Tracheal epithelial cell (primary cell): ENCODE measurements around the gene ZNF550. TPM values are rescaled to one million over a fixed set of nuclear protein-coding genes. Genes with fewer than 3 reads are reported as not detected.

Source experiments
- total RNA-seq: library from RNA; depleted of rRNA; stranded (reverse); fragments of >200 nt; gene quantifications from 2 replicates; pipeline ENCODE4 v1.2.1, GENCODE V29; 2014

ZNF550 gene
- total RNA-seq, result 7.0 and 8.2 TPM in 2 replicates

GRCh38 chr19:57559404-57560025 lies at the start of gene ZNF550:
Gene ZNF550, minus strand, starts transcription at chr19:57559863. Its CDS starts 181 bp downstream, at chr19:57559682.

GRCh38 chr19:57599761-57600383 lies 40.2 kb upstream of the ZNF550 start, which contains the start of gene ZNF530:
Gene ZNF530, plus strand, starts transcription at chr19:57599885. Its CDS starts 4,461 bp downstream, at chr19:57604346.

GRCh38 chr19:57583521-57584416 lies 24.1 kb upstream of the ZNF550 start, which contains the start of gene ZIK1:
Gene ZIK1, plus strand, starts transcription at chr19:57584145. Its CDS starts 212 bp downstream, at chr19:57584357.

GRCh38 chr19:57578487-57579205 lies 19.0 kb upstream of the ZNF550 start, which contains the start of gene ZNF416:
Gene ZNF416, minus strand, starts transcription at chr19:57578911. Its CDS starts 207 bp downstream, at chr19:57578704.

GRCh38 chr19:57527136-57527881 lies 32.4 kb downstream of the ZNF550 start, which contains the start of gene ZNF549:
Gene ZNF549, plus strand, starts transcription at chr19:57527356. Its CDS starts 218 bp downstream, at chr19:57527574.

GRCh38 chr19:57499680-57500395 lies 59.8 kb downstream of the ZNF550 start, which contains the start of gene ZNF773:
Gene ZNF773, plus strand, starts transcription at chr19:57499938. Its CDS starts 143 bp downstream, at chr19:57500081.

GRCh38 chr19:57487477-57488298 lies 72.0 kb downstream of the ZNF550 start, which contains the start of gene ZNF419:
Gene ZNF419, plus strand, starts transcription at chr19:57487750. Its CDS starts 201 bp downstream, at chr19:57487951.

Other genes starting within 250 kb of the ZNF550 start
- 10.4 and 11.3 TPM in 2 replicates for gene ZNF543, start 239.4 kb downstream of the ZNF550 start, total RNA-seq
- gene ZNF304, start 208.6 kb downstream of the ZNF550 start, total RNA-seq, result 8.9 and 10.9 TPM in 2 replicates
- 13.0 and 18.3 TPM in 2 replicates for gene TRAPPC2B, start 196.3 kb downstream of the ZNF550 start, total RNA-seq
- 1.3 and 3.1 TPM in 2 replicates for gene ZNF547, start 196.3 kb downstream of the ZNF550 start, total RNA-seq
- 16.9 and 26.2 TPM in 2 replicates for gene ZNF548, start 170.0 kb downstream of the ZNF550 start, total RNA-seq
- gene ZNF17, start 148.7 kb downstream of the ZNF550 start, total RNA-seq, result 6.8 and 8.0 TPM in 2 replicates
- 15.3 and 20.0 TPM in 2 replicates for gene ZNF749, start 124.5 kb downstream of the ZNF550 start, total RNA-seq
- 0.21 and 0.24 TPM in 2 replicates for gene VN1R1, start 102.7 kb downstream of the ZNF550 start, total RNA-seq
- gene ZNF772, start 82.3 kb downstream of the ZNF550 start, total RNA-seq, result 13.7 and 14.1 TPM in 2 replicates
- gene ZNF419, start 72.1 kb downstream of the ZNF550 start, total RNA-seq, result 12.3 and 20.5 TPM in 2 replicates
- 16.9 and 17.7 TPM in 2 replicates for gene ZNF773, start 59.9 kb downstream of the ZNF550 start, total RNA-seq
- 4.6 and 6.8 TPM in 2 replicates for gene ZNF549, start 32.5 kb downstream of the ZNF550 start, total RNA-seq
- gene ZNF416, start 19.0 kb upstream of the ZNF550 start, total RNA-seq, result 4.3 and 6.0 TPM in 2 replicates
- 3.9 and 5.3 TPM in 2 replicates for gene ZIK1, start 24.3 kb upstream of the ZNF550 start, total RNA-seq
- 2.1 and 3.1 TPM in 2 replicates for gene ZNF530, start 40.0 kb upstream of the ZNF550 start, total RNA-seq
- gene ZNF134, start 54.4 kb upstream of the ZNF550 start, total RNA-seq, result 13.7 and 18.8 TPM in 2 replicates
- 11.1 and 11.9 TPM in 2 replicates for gene ZNF211, start 73.3 kb upstream of the ZNF550 start, total RNA-seq
- 0.24 TPM in 1 of 2 replicates, not detected in the other for gene ZSCAN4, start 109.1 kb upstream of the ZNF550 start, total RNA-seq
- 8.1 and 8.2 TPM in 2 replicates for gene ZNF551, start 122.1 kb upstream of the ZNF550 start, total RNA-seq
- 0.64 and 1.4 TPM in 2 replicates for gene ZNF154, start 149.3 kb upstream of the ZNF550 start, total RNA-seq
- 4.1 and 4.3 TPM in 2 replicates for gene ZNF671, start 167.8 kb upstream of the ZNF550 start, total RNA-seq
- gene ZNF776, start 187.0 kb upstream of the ZNF550 start, total RNA-seq, result 8.7 TPM in 2 replicates
- gene ZNF586, start 209.8 kb upstream of the ZNF550 start, total RNA-seq, result 12.6 and 15.7 TPM in 2 replicates